GM23338 (cell line): ENCODE data around the gene CEP20. TPM values are rescaled to one million over a fixed set of nuclear protein-coding genes. Genes with fewer than 3 reads are reported as not detected.

Experiments
- ATAC-seq: fragments of 200-7000 bp; cut with Tn5 transposase; 3 replicates; pipeline ENCODE4 v1.9.1; 2020
- DNase-seq: peaks from one replicate; pipeline ENCODE4 v3.0.0-alpha.2; 2015; ENCODE audit warnings: low spot score
- H2AFZ ChIP-seq: fragments of 200-600 bp; sonication (generic); 2 replicates; pipeline ENCODE4 v1.8.0; 2016; ENCODE audit warnings: antibody characterized with exemption, mild to moderate bottlenecking, moderate library complexity
- H3F3A ChIP-seq: fragments of 200-600 bp; sonication (generic); replicated peaks from 2 replicates; pipeline ENCODE4 v1.8.0; 2017; ENCODE audit warnings: antibody characterized with exemption, mixed run types, low read depth
- H3K27ac ChIP-seq: fragments of 200-600 bp; sonication (generic); 2 replicates; pipeline ENCODE4 v1.6.1; 2016; ENCODE audit warnings: low read depth
- H3K27me3 ChIP-seq: fragments of 200-600 bp; sonication (generic); 2 replicates; pipeline ENCODE4 v1.8.0; 2016; ENCODE audit warnings: mild to moderate bottlenecking, mixed run types, moderate library complexity; ENCODE audit not compliant: insufficient read depth
- H3K36me3 ChIP-seq: fragments of 200-600 bp; sonication (generic); 2 replicates; pipeline ENCODE4 v1.8.0; 2016; ENCODE audit warnings: mild to moderate bottlenecking; ENCODE audit not compliant: insufficient read depth
- H3K4me1 ChIP-seq: fragments of 200-600 bp; sonication (generic); 2 replicates; pipeline ENCODE4 v1.8.0; 2016; ENCODE audit warnings: mild to moderate bottlenecking, moderate library complexity; ENCODE audit not compliant: insufficient read depth
- H3K4me2 ChIP-seq: fragments of 200-600 bp; sonication (generic); 2 replicates; pipeline ENCODE4 v1.7.1; 2017; ENCODE audit warnings: mixed run types
- H3K4me3 ChIP-seq: fragments of 200-600 bp; sonication (generic); 2 replicates; pipeline ENCODE4 v1.6.1; 2016; ENCODE audit warnings: mixed run types
- H3K79me2 ChIP-seq: fragments of 200-600 bp; sonication (generic); replicated peaks from 2 replicates; pipeline ENCODE4 v1.8.0; 2017; ENCODE audit warnings: mild to moderate bottlenecking; ENCODE audit not compliant: insufficient read depth
- H3K9me2 ChIP-seq: fragments of 200-600 bp; sonication (generic); 2 replicates; pipeline ENCODE4 v1.8.0; 2017; ENCODE audit not compliant: insufficient read depth
- H4K20me1 ChIP-seq: fragments of 200-600 bp; sonication (generic); replicated peaks from 2 replicates; pipeline ENCODE4 v1.8.0; 2017; ENCODE audit warnings: mild to moderate bottlenecking; ENCODE audit not compliant: insufficient read depth
- H3K27ac Mint-ChIP-seq: 2 replicates; pipeline ENCODE4 v1.8.0; 2020; ENCODE audit warnings: inconsistent platforms, mild to moderate bottlenecking, moderate library complexity, mixed read lengths
- H3K27me3 Mint-ChIP-seq: 3 replicates; pipeline ENCODE4 v1.8.0; 2022; ENCODE audit warnings: low read depth, mild to moderate bottlenecking, moderate library complexity, mixed read lengths, inconsistent platforms; ENCODE audit not compliant: insufficient read depth, poor library complexity
- H3K36me3 Mint-ChIP-seq: 3 replicates; pipeline ENCODE4 v1.8.0; 2021; ENCODE audit warnings: low read depth, mild to moderate bottlenecking, inconsistent platforms, moderate library complexity, mixed read lengths
- H3K4me1 Mint-ChIP-seq: 3 replicates; pipeline ENCODE4 v1.8.0; 2020; ENCODE audit warnings: mild to moderate bottlenecking, inconsistent platforms, mixed read lengths
- H3K4me3 Mint-ChIP-seq: 3 replicates; pipeline ENCODE4 v1.8.0; 2021; ENCODE audit warnings: moderate library complexity, mild to moderate bottlenecking, inconsistent platforms, mixed read lengths
- H3K9me3 Mint-ChIP-seq: 3 replicates; pipeline ENCODE4 v1.8.0; 2020; ENCODE audit warnings: moderate library complexity, mild to moderate bottlenecking, inconsistent platforms, mixed read lengths
- CREB1 ChIP-seq: fragments of 250-450 bp; sonication (Bioruptor Pico); IDR thresholded peaks from 2 replicates; pipeline ENCODE4 v1.5.0; 2020; ENCODE audit warnings: low read depth, mild to moderate bottlenecking, moderate library complexity
- ETS1 ChIP-seq: IDR thresholded peaks from 2 replicates; pipeline ENCODE4 v1.6.1; 2016; ENCODE audit warnings: antibody characterized with exemption
- JUNB ChIP-seq: IDR thresholded peaks from one replicate; pipeline ENCODE4 v1.6.1; 2016; ENCODE audit warnings: antibody characterized with exemption; ENCODE audit not compliant: unreplicated experiment
- STAT1 ChIP-seq: IDR thresholded peaks from one replicate; pipeline ENCODE4 v1.6.1; 2016; ENCODE audit warnings: antibody characterized with exemption; ENCODE audit not compliant: unreplicated experiment
- ZNF114 ChIP-seq: fragments of 250-450 bp; sonication (Bioruptor Pico); IDR thresholded peaks from 2 replicates; pipeline ENCODE4 v1.5.0; 2020; ENCODE audit warnings: mild to moderate bottlenecking, moderate library complexity
- ZNF331 ChIP-seq: fragments of 250-450 bp; sonication (Bioruptor Pico); IDR thresholded peaks from 2 replicates; pipeline ENCODE4 v1.5.0; 2020; ENCODE audit warnings: low read depth, mild to moderate bottlenecking, moderate library complexity
- ZNF462 ChIP-seq: fragments of 250-450 bp; sonication (Bioruptor Pico); IDR thresholded peaks from 2 replicates; pipeline ENCODE4 v1.5.0; 2020; ENCODE audit warnings: mild to moderate bottlenecking, moderate library complexity
- polyA plus RNA-seq: library from polyadenylated mRNA; unstranded; fragments of >200 nt; fragmentation: Nextera tagmentation; extraction: Ambion mirVana; gene quantifications from 2 replicates; pipeline ENCODE4 v1.2.1, GENCODE V29; 2016
- total RNA-seq: library from RNA; depleted of rRNA; stranded (reverse); fragments of >200 nt; shearing (Covaris generic); gene quantifications from 2 replicates; pipeline ENCODE4 v1.2.3, GENCODE V29; 2014

The CEP20 gene
- total and polyA plus RNA-seq, 2 experiments from 2014 or later = 60.2 to 70.9 TPM

- TF ChIP-seq ZNF462 = no peak
Measured at GRCh38 chr16:15916323-15916722, 27.9 kb upstream of the CEP20 start (continued).

GRCh38 chr16:15915555-15916081, 27.2 kb upstream of the CEP20 start:
- H3K27ac Mint-ChIP-seq = no peak overlapping the region
- Histone ChIP-seq H3K4me2 (no peak overlapping the region), H3K4me3 (no peak overlapping the region), H3F3A (no peaks in the 10 kb centered on the region), H3K27ac (no peak overlapping the region), H2AFZ (no peak overlapping the region), H3K79me2 (no peaks in the 10 kb centered on the region), H3K36me3 (no peaks in the 10 kb centered on the region), H3K27me3 (no peaks in the 10 kb centered on the region), H3K9me2 (no peaks in the 10 kb centered on the region), H3K4me1 (no peaks in the 10 kb centered on the region), H4K20me1 (no peaks in the 10 kb centered on the region)
- H3K36me3 Mint-ChIP-seq = no peaks in the 10 kb centered on the region
- no peaks in the 10 kb centered on the region for H3K4me1 Mint-ChIP-seq
- peaks cover 5% of the 10 kb centered on the region for H3K27me3 Mint-ChIP-seq
- DNase-seq (no peak), ATAC-seq (no peak)
- H3K4me3 Mint-ChIP-seq = no peak overlapping the region
- peaks cover 3% of the 10 kb centered on the region; the same call in 2 of the 3 replicates for H3K9me3 Mint-ChIP-seq
- no peak for TF ChIP-seq STAT1
- TF ChIP-seq ZNF331 (CRISPR knock-in tag) = no peak
- TF ChIP-seq JUNB = no peak
- TF ChIP-seq ZNF462 = no peak
- no peak for TF ChIP-seq ETS1
- no peak for TF ChIP-seq ZNF114
- TF ChIP-seq CREB1 (CRISPR knock-in tag) = no peak
